Measurements from ENCODE around the gene STX16. TPM values are rescaled to one million over a fixed set of nuclear protein-coding genes. Genes with fewer than 3 reads are reported as not detected.

The STX16 gene
- total RNA-seq, 1 donor from 2014 or later = 24.7 TPM

- Histone ChIP-seq H3K36me3 (no peaks in the 10 kb centered on the region), H3K9me3 (no peaks in the 10 kb centered on the region), H3K4me3 (no peak overlapping the region), H3K27me3 (no peaks in the 10 kb centered on the region), H3K4me1 (no peaks in the 10 kb centered on the region), H3K27ac (no peak overlapping the region)
- TF ChIP-seq, protein P1, sequence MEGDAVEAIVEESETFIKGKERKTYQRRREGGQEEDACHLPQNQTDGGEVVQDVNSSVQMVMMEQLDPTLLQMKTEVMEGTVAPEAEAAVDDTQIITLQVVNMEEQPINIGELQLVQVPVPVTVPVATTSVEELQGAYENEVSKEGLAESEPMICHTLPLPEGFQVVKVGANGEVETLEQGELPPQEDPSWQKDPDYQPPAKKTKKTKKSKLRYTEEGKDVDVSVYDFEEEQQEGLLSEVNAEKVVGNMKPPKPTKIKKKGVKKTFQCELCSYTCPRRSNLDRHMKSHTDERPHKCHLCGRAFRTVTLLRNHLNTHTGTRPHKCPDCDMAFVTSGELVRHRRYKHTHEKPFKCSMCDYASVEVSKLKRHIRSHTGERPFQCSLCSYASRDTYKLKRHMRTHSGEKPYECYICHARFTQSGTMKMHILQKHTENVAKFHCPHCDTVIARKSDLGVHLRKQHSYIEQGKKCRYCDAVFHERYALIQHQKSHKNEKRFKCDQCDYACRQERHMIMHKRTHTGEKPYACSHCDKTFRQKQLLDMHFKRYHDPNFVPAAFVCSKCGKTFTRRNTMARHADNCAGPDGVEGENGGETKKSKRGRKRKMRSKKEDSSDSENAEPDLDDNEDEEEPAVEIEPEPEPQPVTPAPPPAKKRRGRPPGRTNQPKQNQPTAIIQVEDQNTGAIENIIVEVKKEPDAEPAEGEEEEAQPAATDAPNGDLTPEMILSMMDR (IDR thresholded peaks at IDR 0.05) = no peak
- intact Hi-C loops (cut with DNase I) = no loop called here
- DNase-seq (ENCODE audit: low spot score in 2 of 2) = peak in 1 of 2 donors; percentile 51
Observed at GRCh38 chr20:58633161-58634053, 17.7 kb upstream of the STX16 start.

GRCh38 chr20:58634059-58634458 lies 17.0 kb upstream of the STX16 start:
- DNase-seq (ENCODE audit: low spot score in 2 of 2) = peak in 1 of 2 donors; percentile 50
- TF ChIP-seq, protein P1 (IDR thresholded peaks at IDR 0.05) = no peak
- no peak overlapping the region for H3K27ac ChIP-seq

GRCh38 chr20:58634521-58635278 lies 16.4 kb upstream of the STX16 start:
- Histone ChIP-seq H3K27me3 (no peaks in the 10 kb centered on the region), H3K4me1 (no peaks in the 10 kb centered on the region), H3K36me3 (no peaks in the 10 kb centered on the region), H3K4me3 (no peak overlapping the region), H3K27ac (no peak overlapping the region), H3K9me3 (no peaks in the 10 kb centered on the region)
- TF ChIP-seq, protein P1 (IDR thresholded peaks at IDR 0.05) = no peak
- peak in 1 of 2 donors; percentile 61 for DNase-seq (ENCODE audit: low spot score in 2 of 2)
- intact Hi-C loops (cut with DNase I) = no loop called here

More at GRCh38 chr20:58634059-58634458, 17.0 kb upstream of the STX16 start:
- H3K9me3 ChIP-seq = no peaks in the 10 kb centered on the region
- intact Hi-C loops (cut with DNase I) = no loop called here
- H3K36me3 ChIP-seq = no peaks in the 10 kb centered on the region
- no peak overlapping the region for H3K4me3 ChIP-seq
- no peaks in the 10 kb centered on the region for H3K4me1 ChIP-seq
- no peaks in the 10 kb centered on the region for H3K27me3 ChIP-seq

DNA sequence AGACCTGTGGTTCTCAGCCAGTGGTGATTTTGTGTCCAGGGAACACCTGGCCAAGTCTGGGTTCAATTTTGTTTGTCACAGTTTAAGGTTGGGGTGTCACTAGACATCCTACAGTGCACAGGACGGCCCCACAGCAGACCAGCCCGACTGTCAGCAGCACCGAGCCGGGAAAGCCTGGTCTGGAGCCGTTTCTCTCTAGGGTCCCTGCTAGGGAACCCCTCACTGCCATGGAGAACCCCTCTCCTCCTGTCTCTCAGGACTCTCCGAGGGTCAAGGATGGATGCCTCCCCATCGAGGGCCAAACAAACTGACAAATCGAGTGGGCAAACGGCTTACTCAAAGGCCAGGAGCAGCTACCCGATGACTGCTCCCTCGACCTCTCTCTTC lies 15.8 kb upstream of the STX16 start:
- DNase-seq (ENCODE audit: low spot score in 2 of 2) = no peak
- Histone ChIP-seq H3K36me3 (no peaks in the 10 kb centered on the region), H3K27me3 (no peaks in the 10 kb centered on the region), H3K4me3 (no peak overlapping the region), H3K4me1 (no peaks in the 10 kb centered on the region), H3K27ac (no peak overlapping the region), H3K9me3 (no peaks in the 10 kb centered on the region)
- TF ChIP-seq, protein P1 (IDR thresholded peaks at IDR 0.05) = no peak
- intact Hi-C loops (cut with DNase I) = no loop called here

DNA sequence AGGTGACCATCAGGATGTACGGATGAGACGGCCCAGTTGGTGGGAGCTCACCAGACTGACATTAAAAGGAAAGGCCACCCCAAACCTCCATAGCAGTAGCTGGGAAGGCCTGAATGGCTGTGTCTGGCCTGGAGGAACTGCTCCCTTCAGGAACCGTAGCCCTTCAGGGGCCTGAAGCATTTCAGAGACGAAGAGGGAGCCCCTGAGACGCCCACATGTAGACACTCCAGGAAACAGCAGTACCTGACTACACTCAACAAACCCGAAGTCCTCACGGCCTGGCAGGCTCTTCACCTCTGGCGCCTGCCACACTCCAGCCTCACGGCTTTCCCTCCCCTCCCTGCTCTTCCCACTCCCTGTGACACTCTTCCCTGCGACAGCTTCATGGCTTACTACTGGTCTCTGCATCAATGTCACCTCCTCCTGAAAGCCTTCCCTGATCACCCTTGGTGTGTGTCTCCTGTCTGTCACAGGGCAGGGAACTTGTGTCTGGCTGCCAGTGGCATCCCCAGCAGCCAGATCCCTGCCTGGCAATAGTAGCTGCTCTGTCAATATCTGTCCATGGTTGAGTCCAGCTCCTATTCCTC lies 14.6 kb upstream of the STX16 start:
- no peaks in the 10 kb centered on the region for H3K4me1 ChIP-seq
- no peaks in the 10 kb centered on the region for H3K36me3 ChIP-seq
- DNase-seq (ENCODE audit: low spot score in 2 of 2) = peak in 1 of 2 donors; percentile 37
- no peaks in the 10 kb centered on the region for H3K27me3 ChIP-seq
- no peak overlapping the region for H3K27ac ChIP-seq
- no peaks in the 10 kb centered on the region for H3K9me3 ChIP-seq
- intact Hi-C loops (cut with DNase I) = no loop called here
- TF ChIP-seq, protein P1 (IDR thresholded peaks at IDR 0.05) = no peak
- no peak overlapping the region for H3K4me3 ChIP-seq
